GM21360 (cell line): Measurements from ENCODE around the gene INTS7.
"Not testable (repeated sequence)": the region's sequence is repeated elsewhere in the genome, so short reads cannot be mapped to it uniquely, and the experiment has no call there.

Source experiments
- ATAC-seq: cut with Tn5 transposase; IDR thresholded peaks from one replicate; pipeline ENCODE4 v1.9.1; 2021; ENCODE audit warnings: mild to moderate bottlenecking, moderate library complexity; ENCODE audit not compliant: unreplicated experiment

The INTS7 gene

DNA sequence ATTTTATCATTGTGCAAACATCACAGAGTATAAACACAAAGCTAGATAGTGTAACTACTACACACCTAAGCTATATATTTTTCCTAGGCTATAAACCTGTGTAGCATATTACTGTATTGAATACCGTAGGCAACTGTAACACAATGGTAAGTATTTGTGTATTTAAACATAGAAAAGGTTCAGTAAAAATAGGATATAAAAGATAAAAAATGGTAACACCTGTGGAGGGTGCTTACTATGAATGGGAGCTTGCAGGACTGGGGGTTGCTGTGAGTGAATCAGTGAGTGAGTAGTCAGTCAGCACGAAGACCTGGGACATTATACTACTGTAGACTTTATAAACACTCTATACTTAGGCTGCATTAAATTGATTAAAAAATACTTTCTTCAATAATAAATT lies 4.3 kb upstream of the INTS7 start:
- no peak for ATAC-seq

DNA sequence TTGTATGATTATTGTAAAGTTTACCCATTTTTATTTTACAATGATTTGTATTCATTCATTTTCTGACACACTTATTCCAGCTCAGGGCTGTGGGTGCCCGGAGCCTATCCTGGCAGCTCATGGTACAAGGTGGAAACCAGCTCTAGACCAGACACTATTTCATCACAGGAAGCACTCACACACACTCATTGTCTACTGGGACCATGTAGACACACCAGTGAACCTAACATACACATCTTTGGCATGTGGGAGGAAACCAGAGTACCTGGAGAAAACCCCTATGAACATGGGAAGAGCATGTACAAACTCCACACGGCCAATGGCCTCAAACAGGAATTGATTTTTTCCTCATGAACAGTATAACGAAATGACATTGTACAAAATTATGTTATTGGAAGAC lies 2.5 kb upstream of the INTS7 start:
- ATAC-seq: no peak

DNA sequence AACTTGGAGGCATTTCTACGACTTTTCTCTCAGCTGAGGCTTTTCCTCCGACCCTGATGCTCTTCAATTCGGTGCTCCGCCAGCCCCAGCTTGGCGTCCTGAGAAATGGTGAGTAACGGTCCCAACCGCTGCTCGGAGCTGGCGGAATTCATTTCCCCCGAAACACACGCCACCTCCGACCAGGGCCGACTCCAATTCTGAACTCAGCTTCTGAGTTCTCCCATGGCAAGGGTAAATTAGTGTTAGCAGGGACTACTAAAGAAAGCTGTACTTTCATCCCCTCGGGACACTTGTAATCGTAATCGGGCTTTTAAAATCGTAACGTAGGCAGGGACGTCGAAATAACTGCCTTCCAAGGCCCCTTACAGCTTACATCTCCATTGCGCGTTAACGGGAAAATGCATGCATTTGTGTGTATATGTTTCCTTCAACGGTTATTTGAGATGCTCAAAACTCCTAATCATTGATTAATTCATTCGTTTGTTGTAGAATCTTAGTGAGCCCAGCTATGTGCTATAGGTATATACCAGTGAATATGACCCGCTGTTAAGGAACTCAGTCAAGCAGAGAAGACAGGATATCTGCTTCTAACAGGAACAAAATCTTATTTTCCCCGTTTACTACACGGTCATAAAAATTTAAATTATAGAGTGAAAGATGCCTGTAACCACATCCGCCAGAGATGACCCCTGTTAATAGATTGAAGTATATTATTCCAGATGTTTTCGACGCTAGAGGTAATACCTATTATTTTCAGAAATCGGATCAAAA lies 663 bp upstream of the INTS7 start:
- ATAC-seq: peak; percentile 11

DNA sequence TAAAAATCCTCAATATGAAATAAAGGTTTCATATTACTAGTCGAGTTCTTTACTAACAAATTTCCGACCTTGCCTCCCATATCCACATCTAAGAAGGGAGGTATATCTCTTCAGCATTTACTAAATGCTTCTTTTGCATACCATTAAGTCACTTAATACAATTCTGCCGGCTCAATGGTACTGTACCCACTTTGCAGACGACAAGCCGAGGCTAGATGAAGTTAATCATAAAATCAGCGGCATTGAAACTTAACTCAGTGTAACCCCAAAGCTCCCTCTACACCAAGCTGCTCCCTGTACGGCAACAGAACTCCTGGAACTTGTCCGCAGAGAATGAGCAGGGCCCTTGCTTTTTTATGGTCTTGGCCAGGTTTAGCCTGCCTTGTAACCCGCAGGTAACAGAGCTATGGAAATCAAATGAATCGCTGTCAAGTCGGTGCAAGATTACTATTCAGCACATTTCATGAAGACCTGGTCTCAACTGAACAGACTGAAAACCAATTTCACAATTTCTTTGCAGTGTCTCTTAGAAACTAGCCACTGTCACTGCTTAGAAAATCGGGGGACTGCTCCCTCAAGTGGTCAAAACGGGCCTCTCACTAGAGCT lies 738 bp downstream of the INTS7 start:
- peak; percentile 1 for ATAC-seq

DNA sequence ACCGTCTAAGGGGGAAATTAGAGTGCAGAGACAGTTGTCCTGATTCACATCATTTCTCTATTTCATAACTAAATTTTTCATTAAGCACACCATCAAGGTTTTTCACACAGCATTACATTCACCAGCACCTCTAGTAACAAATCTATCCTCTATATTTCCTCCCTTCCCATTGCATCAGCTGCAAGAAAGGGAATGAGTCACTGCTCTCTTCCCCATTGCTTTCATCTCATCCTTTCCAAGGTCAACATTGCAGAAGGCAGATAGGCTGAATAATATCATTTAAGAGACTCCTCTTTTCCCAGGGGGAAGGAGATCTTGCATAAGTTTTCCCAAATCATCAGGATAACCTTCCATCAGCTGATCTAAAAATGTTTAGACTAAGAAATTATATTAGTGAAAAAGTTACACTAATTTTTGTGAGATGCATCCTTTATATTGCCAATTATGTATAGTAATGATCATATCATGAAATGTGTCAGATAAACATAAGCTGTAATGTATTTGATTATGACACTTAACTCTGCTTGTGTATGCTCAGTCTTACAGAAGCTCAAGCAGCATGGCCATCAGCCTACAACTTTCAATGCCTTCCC lies 4.3 kb downstream of the INTS7 start:
- no peak for ATAC-seq

DNA sequence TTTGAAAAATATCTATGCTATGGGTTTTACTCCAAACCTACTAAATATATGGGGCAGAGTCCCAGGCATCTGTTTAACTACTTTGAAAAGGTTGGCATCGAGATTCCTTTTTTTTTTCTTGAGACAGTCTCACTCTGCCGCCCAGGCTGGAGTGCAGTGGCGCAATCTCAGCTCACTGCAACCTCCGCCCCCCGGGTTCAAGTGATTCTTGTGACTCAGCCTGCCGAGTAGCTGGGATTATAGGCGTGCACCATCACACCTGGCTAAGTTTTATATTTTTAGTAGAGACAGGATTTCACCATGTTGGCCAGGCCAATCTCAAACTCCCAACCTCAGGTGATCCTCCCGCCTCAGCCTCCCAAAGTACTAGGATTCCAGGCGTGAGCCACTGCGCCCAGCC lies 7.6 kb downstream of the INTS7 start:
- ATAC-seq: not testable (repeated sequence)

DNA sequence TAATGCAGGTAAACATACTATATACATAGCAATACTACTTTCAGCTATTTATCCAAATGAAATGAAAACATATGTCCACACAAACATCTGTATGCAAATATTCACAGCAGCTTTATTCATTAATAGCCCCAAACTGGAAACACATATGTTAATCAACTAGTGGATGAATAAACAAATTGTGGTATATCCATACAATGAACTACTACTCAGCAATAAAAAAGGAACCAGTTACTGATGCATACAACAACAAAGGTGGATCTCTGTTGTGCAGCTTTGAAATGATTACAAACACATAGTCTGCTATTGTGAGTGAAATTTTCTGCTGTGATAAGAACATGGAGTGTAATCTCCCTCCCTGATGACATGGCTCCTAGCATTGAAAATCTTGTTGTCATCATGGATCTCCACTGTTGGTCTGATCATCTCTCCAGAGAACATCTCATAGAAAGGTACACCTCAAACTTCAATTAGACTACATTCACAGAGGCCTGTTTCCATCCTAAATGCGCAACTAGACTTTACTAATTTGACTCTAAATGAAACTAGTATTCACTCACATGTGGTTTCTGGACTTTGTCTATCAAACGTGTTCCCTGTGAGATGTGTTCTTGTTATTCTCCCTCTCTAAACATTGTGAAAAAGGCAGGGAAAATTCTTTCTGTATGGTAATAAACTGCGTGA lies 10.7 kb downstream of the INTS7 start:
- ATAC-seq: no peak

DNA sequence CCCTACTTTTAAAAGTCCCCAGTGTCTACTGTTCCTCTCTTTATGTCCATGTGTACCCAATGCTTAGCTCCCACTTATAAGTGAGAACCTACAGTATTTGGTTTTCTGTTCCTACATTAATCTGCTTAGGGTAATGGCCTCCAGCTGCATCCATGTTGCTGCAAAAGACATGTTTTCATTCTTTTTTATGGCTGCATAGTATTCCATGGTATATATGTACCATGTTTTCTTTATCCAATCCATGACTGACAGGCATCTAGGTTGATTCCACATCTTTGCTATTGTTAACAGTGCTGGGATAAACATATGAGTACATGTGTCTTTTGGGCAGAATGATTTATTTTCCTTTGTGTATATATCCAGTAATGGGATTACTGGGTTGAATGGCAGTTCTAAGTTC lies 12.4 kb downstream of the INTS7 start:
- ATAC-seq: not testable (repeated sequence)

DNA sequence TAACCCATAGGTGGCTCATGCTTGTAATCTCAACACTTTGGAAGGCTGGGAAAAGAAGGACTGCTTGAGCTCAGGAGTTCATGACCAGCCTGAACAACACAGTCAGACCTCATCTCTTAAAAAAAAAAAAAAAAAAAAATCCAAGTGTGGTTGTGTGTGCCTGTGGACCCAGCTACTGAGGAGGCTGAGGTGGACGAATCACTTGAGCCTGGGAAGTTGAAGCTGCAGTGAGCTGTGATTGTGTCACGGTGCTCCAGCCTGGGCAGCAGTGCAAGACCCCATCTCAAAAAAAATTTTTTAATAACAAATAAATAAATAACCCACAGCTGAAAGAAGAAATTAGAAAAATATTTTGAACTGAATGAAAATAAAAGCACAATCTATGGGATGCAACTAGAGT lies 13.8 kb downstream of the INTS7 start:
- ATAC-seq: no peak

DNA sequence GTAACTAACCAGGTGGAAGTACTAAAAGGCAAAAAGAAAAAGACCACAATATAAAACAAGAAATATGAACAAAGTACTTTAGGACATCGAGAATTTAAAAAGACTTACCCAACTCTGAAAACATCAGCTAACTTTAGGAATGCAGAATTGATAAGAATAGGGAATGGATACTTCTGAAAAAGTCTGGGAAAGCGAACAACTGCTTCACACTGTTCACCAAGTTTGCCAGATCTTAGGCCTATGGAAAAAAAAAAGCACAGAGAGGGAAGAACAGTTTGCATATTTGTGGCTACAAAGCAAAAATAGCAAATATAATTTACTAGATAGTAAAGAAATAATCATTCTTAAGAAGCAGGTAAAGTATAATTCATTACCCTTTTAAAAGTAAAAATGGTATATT lies 14.4 kb downstream of the INTS7 start:
- no peak for ATAC-seq

DNA sequence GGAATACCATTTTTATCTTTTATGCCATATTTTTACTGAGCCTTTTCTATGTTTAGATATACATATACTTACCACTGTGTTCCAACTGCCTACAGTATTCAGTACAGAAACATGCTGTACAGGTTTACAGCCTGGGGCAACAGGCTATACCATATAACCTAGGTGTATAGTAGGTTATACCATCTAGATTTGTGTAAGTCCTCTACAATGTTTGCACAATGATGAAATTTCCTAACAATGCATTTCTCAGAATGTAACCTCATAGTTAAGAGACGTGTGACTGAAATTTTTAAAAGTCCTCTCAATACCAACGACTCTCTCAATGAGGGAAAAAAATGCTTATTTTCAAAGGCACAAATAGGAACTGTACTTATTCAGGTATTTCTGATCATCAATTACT lies 21.7 kb downstream of the INTS7 start:
- no peak for ATAC-seq

DNA sequence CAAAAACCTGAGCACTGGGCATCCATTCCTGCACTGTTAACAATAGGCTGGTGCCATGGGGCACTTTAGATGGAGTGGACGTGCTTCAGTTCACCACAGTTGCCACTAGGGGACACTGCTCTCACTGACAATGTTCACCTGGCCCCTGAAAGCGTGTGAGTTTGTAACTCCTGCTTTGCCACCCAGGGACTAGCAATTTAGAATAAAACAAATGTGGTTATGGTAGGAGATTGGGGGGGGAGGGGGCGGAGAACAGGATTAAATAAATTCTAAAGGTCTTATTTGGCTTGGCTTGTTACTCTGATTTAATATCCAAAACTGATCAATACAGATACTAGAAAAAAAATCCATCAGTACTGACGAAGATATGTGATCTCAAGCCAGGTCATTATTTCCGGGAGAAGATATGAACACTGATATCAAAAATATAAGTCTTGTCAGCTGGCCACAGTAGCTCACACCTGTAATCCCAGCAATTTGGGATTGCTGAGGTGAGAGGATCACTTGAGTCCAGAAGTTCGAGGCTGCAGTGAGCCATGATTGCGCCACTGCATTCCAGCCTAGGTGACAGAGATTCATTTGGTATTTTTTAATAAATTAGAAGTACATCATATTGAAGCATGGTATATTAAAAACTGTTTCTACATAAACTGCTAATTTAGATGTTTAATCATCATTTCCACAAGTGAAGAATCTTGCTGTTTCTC lies 23.2 kb downstream of the INTS7 start:
- ATAC-seq: peak; percentile 90

DNA sequence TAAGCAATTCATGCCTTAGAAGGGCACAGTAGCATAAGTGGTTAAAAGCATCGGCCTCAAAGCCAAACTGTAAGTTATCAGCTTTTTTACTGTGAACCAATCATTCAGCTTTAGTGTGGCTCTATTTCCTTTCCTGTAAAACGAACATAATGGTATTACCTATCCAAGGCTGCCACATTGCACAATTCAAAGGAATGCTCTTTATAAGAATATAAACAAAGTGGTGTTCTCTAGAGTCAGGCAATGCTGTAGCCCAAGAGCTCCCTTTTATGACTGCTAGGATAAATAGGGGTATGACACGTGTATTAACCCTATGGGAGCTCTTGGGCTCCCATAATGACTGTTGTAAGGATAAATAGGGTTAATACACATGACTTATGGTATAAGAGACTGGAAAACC lies 25.4 kb downstream of the INTS7 start:
- no peak for ATAC-seq

DNA sequence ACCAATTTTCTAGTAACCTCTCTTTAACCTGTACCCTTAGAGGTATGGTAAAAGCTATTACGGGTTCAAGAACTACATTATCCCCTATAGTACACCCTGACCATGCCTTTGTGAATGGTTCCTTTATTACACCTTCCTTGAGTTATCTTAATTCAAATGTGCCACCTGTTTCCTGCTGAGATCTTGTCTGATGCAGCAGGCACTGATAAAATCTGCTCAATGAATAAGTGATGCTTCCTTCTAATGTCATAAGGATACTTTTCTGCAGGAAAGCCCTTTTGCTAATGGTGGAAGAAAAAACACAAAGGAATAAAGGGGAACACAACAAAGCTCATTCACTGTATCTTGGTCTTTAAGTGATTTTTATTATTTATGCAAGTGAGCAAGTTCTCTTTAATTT lies 25.8 kb downstream of the INTS7 start:
- ATAC-seq: no peak

DNA sequence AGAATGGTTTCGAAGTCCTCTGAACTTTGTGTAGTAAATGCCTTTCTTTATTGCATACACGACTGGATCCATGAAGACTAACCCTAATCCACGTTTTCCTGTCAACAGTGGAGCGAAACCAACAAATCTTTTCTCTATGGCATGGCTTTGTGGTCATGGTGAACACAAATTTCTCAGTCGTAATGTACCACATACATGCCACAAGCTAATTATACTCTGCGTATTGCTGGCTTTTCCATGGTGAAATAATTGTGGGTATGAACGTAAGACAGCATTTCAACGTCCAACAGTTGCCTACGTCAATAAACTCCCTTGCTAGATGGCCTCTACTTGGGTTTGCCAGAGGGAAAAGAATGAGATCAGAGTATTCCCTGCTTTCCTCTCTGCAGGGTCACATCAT lies 27.5 kb downstream of the INTS7 start:
- no peak for ATAC-seq

DNA sequence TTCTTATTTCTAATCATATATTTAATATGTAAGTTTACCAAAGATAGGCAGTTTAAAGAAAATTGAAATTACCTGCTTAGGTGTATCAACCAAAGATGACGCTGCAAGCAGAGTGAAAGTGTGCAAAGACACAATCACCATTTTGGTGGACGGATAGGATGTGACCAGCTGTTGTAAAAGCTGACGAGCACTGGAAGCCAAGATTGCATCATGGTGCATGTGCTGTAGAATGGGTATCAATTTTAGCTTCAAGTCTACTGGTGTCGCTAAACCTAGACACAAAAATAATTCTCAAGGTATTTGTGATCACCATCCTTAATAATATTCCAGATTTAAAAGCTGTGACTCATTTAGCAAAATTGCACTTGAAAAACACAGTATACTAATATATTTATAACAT lies 28.2 kb downstream of the INTS7 start:
- ATAC-seq: no peak

DNA sequence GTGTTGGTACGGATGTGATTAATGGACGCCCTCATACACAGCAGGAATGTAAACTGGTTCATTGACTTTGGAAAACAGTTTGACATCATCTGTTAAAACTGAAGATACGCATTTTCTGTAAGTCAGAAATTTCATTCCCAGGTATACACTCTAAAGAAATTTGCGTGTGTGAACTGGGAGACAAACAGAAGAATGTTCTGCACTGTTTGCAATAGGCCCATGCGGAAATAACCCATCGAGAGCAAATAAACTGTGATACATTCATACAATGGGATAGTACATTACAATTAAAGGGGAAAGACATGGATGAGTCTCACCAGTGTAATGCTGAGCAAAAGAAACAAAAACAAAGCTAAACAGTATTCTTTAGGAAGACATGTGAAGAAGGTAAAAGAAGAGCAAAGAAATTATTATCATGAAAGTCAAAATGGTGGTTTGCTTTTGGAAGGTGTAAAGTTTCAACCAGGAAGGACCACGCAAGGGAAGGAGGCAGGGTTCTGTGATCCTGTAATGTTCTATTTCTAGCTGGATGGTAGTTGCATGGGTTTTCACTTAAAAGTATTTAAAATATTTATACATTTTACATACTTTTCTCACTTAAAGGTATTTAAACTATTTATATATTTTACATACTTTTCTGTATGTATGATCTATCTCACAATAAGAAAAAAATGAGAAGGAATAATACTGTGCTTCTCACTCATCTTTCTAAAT lies 30.3 kb downstream of the INTS7 start:
- ATAC-seq: no peak

DNA sequence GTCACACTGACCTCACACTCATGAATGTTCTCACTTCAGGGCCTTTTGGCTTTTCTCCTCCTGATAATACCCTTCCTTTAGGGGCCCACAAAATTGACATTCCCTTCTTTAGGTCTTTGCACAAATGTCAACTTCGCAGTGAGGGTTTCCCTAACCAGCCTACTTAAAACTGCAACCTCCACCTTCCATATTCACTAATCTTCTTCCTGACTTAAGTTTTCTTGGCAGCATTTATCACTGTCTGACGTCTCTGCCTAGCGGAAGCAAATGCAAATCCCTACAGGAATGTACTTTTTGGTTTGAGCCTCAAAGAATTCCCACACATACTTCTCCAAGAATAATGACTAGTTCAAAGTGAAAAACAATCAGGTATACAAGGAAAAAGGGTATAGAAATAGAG lies 32.8 kb downstream of the INTS7 start:
- no peak for ATAC-seq

DNA sequence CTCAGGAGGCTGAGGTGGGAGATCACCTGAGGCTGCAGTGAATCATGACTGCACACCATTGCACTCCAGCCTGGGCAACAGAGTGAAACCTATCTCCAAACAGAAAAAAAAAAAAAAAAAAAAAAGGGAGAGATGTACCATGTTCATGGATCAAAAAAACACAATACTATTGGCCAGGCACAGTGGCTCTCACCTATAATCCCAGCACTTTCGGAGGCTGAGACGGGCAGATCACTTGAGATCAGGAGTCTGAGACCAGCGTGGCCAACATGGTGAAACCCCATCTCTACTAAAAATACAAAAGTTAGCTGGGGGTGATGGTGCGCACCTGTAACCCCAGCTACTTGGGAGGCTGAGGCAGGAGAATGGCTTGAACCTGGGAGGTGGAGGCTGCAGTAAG lies 37.9 kb downstream of the INTS7 start:
- not testable (repeated sequence) for ATAC-seq

DNA sequence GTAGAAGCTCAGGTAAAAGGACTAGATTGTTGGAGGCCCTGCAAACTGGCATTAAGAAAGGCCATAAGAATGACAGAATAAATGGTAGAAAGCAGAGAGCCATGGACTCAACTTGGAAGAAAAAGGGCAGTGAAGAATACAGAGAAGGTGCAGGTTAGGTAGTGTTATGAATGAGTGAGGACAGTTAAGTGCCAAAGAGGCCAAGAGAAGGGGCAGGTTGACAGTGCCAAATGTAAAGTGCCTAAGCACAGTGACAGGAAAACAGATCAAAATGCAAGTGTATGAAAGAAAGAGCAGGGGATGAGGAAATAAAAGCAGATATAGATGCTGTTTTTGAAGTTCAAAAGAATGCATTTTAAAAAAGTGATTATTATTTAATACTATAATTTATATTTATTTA lies 43.7 kb downstream of the INTS7 start:
- ATAC-seq: no peak
